ENCODE measurements around the gene PSD. TPM values are rescaled to one million over a fixed set of nuclear protein-coding genes. Genes with fewer than 3 reads are reported as not detected.

Gene PSD
- total RNA-seq, 1 donor, result 0.18 TPM

DNA sequence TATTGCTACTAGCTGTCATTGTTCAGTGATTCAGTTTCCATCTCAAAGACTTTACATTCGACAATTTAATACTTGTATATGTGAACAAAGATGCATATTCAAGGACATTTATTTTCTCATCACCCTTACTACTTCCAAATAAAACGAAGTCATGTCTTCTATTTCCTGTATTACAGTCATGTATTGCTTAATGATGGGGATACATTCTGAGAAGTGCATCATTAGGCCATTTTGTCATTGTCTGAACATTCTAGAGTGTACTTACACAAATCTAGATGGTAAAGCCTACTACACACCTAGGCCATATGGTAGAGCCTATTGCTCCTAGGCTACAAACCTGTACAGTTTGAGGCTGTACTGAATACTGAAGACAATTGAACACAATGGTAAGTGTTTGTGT lies 26.3 kb upstream of the PSD start:
- TF ChIP-seq, protein P1, sequence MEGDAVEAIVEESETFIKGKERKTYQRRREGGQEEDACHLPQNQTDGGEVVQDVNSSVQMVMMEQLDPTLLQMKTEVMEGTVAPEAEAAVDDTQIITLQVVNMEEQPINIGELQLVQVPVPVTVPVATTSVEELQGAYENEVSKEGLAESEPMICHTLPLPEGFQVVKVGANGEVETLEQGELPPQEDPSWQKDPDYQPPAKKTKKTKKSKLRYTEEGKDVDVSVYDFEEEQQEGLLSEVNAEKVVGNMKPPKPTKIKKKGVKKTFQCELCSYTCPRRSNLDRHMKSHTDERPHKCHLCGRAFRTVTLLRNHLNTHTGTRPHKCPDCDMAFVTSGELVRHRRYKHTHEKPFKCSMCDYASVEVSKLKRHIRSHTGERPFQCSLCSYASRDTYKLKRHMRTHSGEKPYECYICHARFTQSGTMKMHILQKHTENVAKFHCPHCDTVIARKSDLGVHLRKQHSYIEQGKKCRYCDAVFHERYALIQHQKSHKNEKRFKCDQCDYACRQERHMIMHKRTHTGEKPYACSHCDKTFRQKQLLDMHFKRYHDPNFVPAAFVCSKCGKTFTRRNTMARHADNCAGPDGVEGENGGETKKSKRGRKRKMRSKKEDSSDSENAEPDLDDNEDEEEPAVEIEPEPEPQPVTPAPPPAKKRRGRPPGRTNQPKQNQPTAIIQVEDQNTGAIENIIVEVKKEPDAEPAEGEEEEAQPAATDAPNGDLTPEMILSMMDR (IDR thresholded peaks at IDR 0.05; ENCODE audit: insufficient read depth, low read length), result no peak
- H3K4me3 ChIP-seq (ENCODE audit: low read depth, low read length), result no peak overlapping the region
- no peak for DNase-seq (ENCODE audit: low read depth)

DNA sequence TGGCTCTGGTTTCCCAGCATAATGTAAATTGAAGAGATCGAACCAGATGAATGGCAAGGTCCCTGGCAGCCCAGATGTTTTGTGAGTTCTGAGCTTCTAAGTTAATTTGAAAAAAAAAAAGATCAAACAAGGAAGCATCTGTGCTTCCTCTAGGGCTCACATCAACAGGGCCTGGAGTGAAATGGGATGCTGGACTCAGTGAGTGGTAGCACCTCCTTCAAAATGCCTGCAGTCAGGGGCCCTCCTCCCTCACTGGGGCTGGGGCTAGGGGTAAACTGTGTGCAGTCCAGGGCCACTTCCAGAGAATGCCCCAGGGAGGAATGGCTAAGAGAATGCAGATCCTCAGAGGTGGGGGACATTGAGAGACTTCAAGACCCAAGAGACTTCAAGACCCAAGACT lies 19.8 kb upstream of the PSD start:
- no peak overlapping the region for H3K4me3 ChIP-seq (ENCODE audit: low read depth, low read length)
- TF ChIP-seq, protein P1 (IDR thresholded peaks at IDR 0.05; ENCODE audit: insufficient read depth, low read length), result no peak
- no peak for DNase-seq (ENCODE audit: low read depth)

DNA sequence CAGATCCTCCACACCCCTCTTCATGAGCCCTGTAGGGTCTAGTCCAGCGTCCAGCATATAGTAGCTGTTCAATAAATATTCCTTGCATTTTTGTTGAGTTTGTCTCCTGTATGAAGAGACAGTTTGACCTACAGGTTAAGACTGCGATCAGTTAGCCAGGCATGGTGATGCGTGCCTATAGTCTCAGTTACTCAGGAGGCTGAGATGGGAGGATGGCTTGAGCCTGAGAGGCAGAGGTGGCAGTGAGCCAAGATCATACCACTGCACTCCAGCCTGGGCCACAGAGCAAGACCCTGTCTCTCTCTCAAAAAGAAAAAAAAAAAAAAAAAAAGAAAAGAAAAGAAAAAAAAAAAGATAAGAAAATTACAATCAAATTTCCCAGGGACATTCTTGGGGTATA lies 18.9 kb upstream of the PSD start:
- no peak for DNase-seq (ENCODE audit: low read depth)
- TF ChIP-seq, protein P1 (IDR thresholded peaks at IDR 0.05; ENCODE audit: insufficient read depth, low read length), result no peak
- H3K4me3 ChIP-seq (ENCODE audit: low read depth, low read length), result no peak overlapping the region

DNA sequence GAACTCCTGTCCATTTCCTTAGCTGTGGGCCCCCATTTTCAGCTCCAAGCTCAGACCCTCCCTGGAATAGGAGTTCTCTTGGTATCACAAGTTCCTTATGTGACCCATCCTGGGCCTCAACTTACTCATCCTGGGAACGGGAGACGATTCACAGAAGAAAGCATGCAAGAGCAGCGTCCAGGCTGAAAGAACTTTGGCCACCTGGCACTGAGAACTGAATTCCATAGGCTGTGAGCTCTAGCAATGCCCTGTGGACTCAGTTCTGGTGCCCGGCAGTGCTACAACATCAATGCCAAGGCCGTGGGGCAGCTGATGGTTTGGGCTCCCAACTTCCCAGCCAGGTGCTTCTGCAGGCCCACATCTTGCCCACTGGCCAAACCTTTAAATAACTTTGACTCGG lies 17.7 kb upstream of the PSD start:
- H3K4me3 ChIP-seq (ENCODE audit: low read depth, low read length), result peak overlapping the region; percentile 18

DNA sequence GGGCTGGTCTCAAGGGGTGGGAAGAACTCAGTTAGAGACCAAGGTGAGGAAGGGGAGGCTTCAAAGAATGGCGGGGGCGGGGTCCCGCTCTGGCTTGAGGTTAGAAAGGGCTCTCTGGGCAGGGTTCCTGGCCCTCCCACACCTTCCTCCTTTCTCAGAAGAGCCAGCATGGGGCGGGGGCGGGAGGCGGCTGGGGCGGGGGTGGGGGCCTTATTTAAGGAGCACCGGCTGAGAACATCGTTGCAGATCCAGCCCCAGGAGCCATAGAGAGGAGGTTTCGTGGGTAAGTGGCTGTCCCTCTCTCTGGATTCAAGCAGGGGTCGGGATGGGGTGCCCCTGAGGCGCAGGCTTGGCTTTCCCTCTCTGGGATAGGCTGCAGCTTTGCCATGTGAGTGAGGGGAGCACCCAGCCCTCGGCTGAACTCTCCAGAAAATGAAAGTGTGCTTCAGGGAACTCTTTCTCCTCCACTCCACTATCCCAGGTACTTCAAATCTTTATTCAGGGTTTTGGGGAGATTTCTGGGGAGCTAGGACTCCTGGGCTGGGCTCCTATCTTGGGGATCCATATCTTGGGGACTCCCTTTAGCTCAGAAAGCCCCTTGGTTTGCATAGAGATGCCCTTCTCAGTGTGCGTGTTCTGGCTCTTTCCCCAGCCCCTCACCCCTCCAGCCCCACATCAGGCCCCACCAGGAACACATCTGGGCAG lies 17.1 kb upstream of the PSD start:
- DNase-seq (ENCODE audit: low read depth), result peak; percentile 11
- TF ChIP-seq, protein P1 (IDR thresholded peaks at IDR 0.05; ENCODE audit: insufficient read depth, low read length), result no peak
- peak overlapping the region; percentile 54 for H3K4me3 ChIP-seq (ENCODE audit: low read depth, low read length)

More for the DNA sequence above, 17.7 kb upstream of the PSD start:
- no peak for DNase-seq (ENCODE audit: low read depth)
- TF ChIP-seq, protein P1 (IDR thresholded peaks at IDR 0.05; ENCODE audit: insufficient read depth, low read length), result no peak

DNA sequence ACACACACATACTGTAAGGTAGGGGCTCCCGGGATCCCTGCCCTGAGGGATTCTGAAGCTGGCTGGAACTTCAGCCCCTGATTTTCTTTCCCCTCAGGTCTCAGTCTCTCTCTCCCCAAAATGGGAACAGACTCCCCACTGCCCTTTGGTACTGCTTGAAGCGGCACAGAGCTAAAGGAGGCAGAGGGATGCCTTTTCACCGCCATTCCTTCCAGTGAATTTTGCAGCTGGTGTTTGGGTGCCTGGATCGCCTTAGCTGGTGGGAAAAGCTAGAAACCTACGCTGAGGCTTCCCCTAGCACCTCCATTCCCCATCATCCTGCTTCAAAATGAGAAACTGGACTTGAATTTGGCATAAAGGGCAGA lies 16.5 kb upstream of the PSD start:
- H3K4me3 ChIP-seq (ENCODE audit: low read depth, low read length), result no peak overlapping the region

More for the DNA sequence above, 16.5 kb upstream of the PSD start:
- no peak for DNase-seq (ENCODE audit: low read depth)
- TF ChIP-seq, protein P1 (IDR thresholded peaks at IDR 0.05; ENCODE audit: insufficient read depth, low read length), result no peak
